ENCODE data around the gene HARBI1.
A peak's percentile ranks its signal among the peaks of the same experiment; 100 is the strongest.
"Not testable (repeated sequence)": the region's sequence is repeated elsewhere in the genome, so short reads cannot be mapped to it uniquely, and the experiment has no call there.

The HARBI1 gene

GRCh38 chr11:46590740-46591605, 26.1 kb downstream of the HARBI1 start:
- Mint-ChIP-seq H3K27me3 (no peaks in the 10 kb centered on the region), H3K36me3 (peaks cover 6% of the 10 kb centered on the region), H3K27ac (peak overlapping the region; percentile 11), H3K4me1 (peaks cover 55% of the 10 kb centered on the region), H3K9me3 (no peaks in the 10 kb centered on the region), H3K4me3 (peak overlapping the region; percentile 53)

GRCh38 chr11:46588915-46589314, 28.1 kb downstream of the HARBI1 start:
- no peaks in the 10 kb centered on the region for H3K9me3 Mint-ChIP-seq
- peaks cover 6% of the 10 kb centered on the region for H3K36me3 Mint-ChIP-seq
- no peaks in the 10 kb centered on the region for H3K27me3 Mint-ChIP-seq
- H3K4me3 Mint-ChIP-seq: no peak overlapping the region
- H3K4me1 Mint-ChIP-seq: peaks cover 50% of the 10 kb centered on the region
- H3K27ac Mint-ChIP-seq: no peak overlapping the region

GRCh38 chr11:46588131-46588530, 28.9 kb downstream of the HARBI1 start:
- Mint-ChIP-seq H3K27me3 (no peaks in the 10 kb centered on the region), H3K36me3 (peaks cover 6% of the 10 kb centered on the region), H3K4me1 (peaks cover 45% of the 10 kb centered on the region), H3K4me3 (no peak overlapping the region), H3K27ac (no peak overlapping the region), H3K9me3 (no peaks in the 10 kb centered on the region)

- not testable (repeated sequence) for H3K9me3 Mint-ChIP-seq, H3K27ac Mint-ChIP-seq, H3K27me3 Mint-ChIP-seq, H3K4me3 Mint-ChIP-seq
- Mint-ChIP-seq H3K36me3 (peaks cover 19% of the 10 kb centered on the region), H3K4me1 (peaks cover 37% of the 10 kb centered on the region)
Observed at GRCh38 chr11:46583513-46583912, 33.5 kb downstream of the HARBI1 start.

GRCh38 chr11:46582588-46582987, 34.4 kb downstream of the HARBI1 start:
- H3K4me1 Mint-ChIP-seq: peaks cover 30% of the 10 kb centered on the region
- no peaks in the 10 kb centered on the region for H3K9me3 Mint-ChIP-seq
- H3K4me3 Mint-ChIP-seq: no peak overlapping the region
- H3K27ac Mint-ChIP-seq: no peak overlapping the region
- H3K36me3 Mint-ChIP-seq: peaks cover 17% of the 10 kb centered on the region
- no peaks in the 10 kb centered on the region for H3K27me3 Mint-ChIP-seq

GRCh38 chr11:46577058-46577457, 40.0 kb downstream of the HARBI1 start:
- no peak overlapping the region for H3K4me3 Mint-ChIP-seq
- no peaks in the 10 kb centered on the region for H3K27me3 Mint-ChIP-seq
- H3K9me3 Mint-ChIP-seq: no peaks in the 10 kb centered on the region
- peaks cover 18% of the 10 kb centered on the region for H3K36me3 Mint-ChIP-seq
- H3K27ac Mint-ChIP-seq: no peak overlapping the region
- H3K4me1 Mint-ChIP-seq: peaks cover 46% of the 10 kb centered on the region

GRCh38 chr11:46574656-46575055, 42.4 kb downstream of the HARBI1 start:
- H3K4me1 Mint-ChIP-seq: peaks cover 41% of the 10 kb centered on the region
- no peak overlapping the region for H3K27ac Mint-ChIP-seq
- no peaks in the 10 kb centered on the region for H3K27me3 Mint-ChIP-seq
- peaks cover 14% of the 10 kb centered on the region for H3K36me3 Mint-ChIP-seq
- no peaks in the 10 kb centered on the region for H3K9me3 Mint-ChIP-seq
- H3K4me3 Mint-ChIP-seq: no peak overlapping the region

- H3K4me1 Mint-ChIP-seq: peaks cover 38% of the 10 kb centered on the region
- H3K27ac Mint-ChIP-seq: peak overlapping the region; percentile 6
- no peaks in the 10 kb centered on the region for H3K27me3 Mint-ChIP-seq
- H3K9me3 Mint-ChIP-seq: no peaks in the 10 kb centered on the region
- H3K4me3 Mint-ChIP-seq: no peak overlapping the region
- H3K36me3 Mint-ChIP-seq: peaks cover 9% of the 10 kb centered on the region
Observed at GRCh38 chr11:46570790-46571398, 46.1 kb downstream of the HARBI1 start.

GRCh38 chr11:46565232-46565840, 51.7 kb downstream of the HARBI1 start:
- H3K27me3 Mint-ChIP-seq: no peaks in the 10 kb centered on the region
- no peak overlapping the region for H3K4me3 Mint-ChIP-seq
- peaks cover 52% of the 10 kb centered on the region for H3K4me1 Mint-ChIP-seq
- no peaks in the 10 kb centered on the region for H3K9me3 Mint-ChIP-seq
- H3K36me3 Mint-ChIP-seq: peaks cover 2% of the 10 kb centered on the region
- no peak overlapping the region for H3K27ac Mint-ChIP-seq

GRCh38 chr11:46564459-46564858, 52.6 kb downstream of the HARBI1 start:
- peak overlapping the region; percentile 35 for H3K27ac Mint-ChIP-seq
- H3K27me3 Mint-ChIP-seq: no peaks in the 10 kb centered on the region
- H3K9me3 Mint-ChIP-seq: no peaks in the 10 kb centered on the region
- H3K4me1 Mint-ChIP-seq: peaks cover 59% of the 10 kb centered on the region
- peaks cover 2% of the 10 kb centered on the region for H3K36me3 Mint-ChIP-seq
- H3K4me3 Mint-ChIP-seq: no peak overlapping the region

GRCh38 chr11:46562527-46562926, 54.5 kb downstream of the HARBI1 start:
- Mint-ChIP-seq H3K4me3 (no peak overlapping the region), H3K4me1 (peaks cover 70% of the 10 kb centered on the region), H3K36me3 (peaks cover 2% of the 10 kb centered on the region), H3K9me3 (no peaks in the 10 kb centered on the region), H3K27ac (peak overlapping the region; percentile 12), H3K27me3 (no peaks in the 10 kb centered on the region)

GRCh38 chr11:46560300-46560991, 56.6 kb downstream of the HARBI1 start:
- H3K9me3 Mint-ChIP-seq: no peaks in the 10 kb centered on the region
- peaks cover 2% of the 10 kb centered on the region for H3K36me3 Mint-ChIP-seq
- no peaks in the 10 kb centered on the region for H3K27me3 Mint-ChIP-seq
- peaks cover 75% of the 10 kb centered on the region for H3K4me1 Mint-ChIP-seq
- H3K27ac Mint-ChIP-seq: peak overlapping the region; percentile 98
- H3K4me3 Mint-ChIP-seq: peak overlapping the region; percentile 96

GRCh38 chr11:46559815-46560214, 57.2 kb downstream of the HARBI1 start:
- Mint-ChIP-seq H3K4me3 (peak overlapping the region; percentile 96), H3K36me3 (peaks cover 2% of the 10 kb centered on the region), H3K27ac (peak overlapping the region; percentile 98), H3K27me3 (no peaks in the 10 kb centered on the region), H3K4me1 (peaks cover 80% of the 10 kb centered on the region), H3K9me3 (no peaks in the 10 kb centered on the region)

- H3K36me3 Mint-ChIP-seq: peaks cover 4% of the 10 kb centered on the region
- H3K4me3 Mint-ChIP-seq: no peak overlapping the region
- no peak overlapping the region for H3K27ac Mint-ChIP-seq
- H3K27me3 Mint-ChIP-seq: no peaks in the 10 kb centered on the region
- H3K4me1 Mint-ChIP-seq: peaks cover 82% of the 10 kb centered on the region
- H3K9me3 Mint-ChIP-seq: no peaks in the 10 kb centered on the region
Observed at GRCh38 chr11:46557684-46558151, 59.3 kb downstream of the HARBI1 start.

GRCh38 chr11:46555267-46556054, 61.6 kb downstream of the HARBI1 start:
- Mint-ChIP-seq H3K4me3 (peak overlapping the region; percentile 9), H3K4me1 (peaks cover 66% of the 10 kb centered on the region), H3K27me3 (no peaks in the 10 kb centered on the region)

More at GRCh38 chr11:46555267-46556054, 61.6 kb downstream of the HARBI1 start:
- Mint-ChIP-seq H3K9me3 (no peaks in the 10 kb centered on the region), H3K27ac (peak overlapping the region; percentile 17), H3K36me3 (peaks cover 2% of the 10 kb centered on the region)

Measured in activated naive CD4-positive, alpha-beta T cell treated with anti-CD3 and anti-CD28 coated beads, Interleukin-2, amount 50 U/mL, for 24 hours (primary cell).